ENCODE measurements around the gene SKOR2.

DNA sequence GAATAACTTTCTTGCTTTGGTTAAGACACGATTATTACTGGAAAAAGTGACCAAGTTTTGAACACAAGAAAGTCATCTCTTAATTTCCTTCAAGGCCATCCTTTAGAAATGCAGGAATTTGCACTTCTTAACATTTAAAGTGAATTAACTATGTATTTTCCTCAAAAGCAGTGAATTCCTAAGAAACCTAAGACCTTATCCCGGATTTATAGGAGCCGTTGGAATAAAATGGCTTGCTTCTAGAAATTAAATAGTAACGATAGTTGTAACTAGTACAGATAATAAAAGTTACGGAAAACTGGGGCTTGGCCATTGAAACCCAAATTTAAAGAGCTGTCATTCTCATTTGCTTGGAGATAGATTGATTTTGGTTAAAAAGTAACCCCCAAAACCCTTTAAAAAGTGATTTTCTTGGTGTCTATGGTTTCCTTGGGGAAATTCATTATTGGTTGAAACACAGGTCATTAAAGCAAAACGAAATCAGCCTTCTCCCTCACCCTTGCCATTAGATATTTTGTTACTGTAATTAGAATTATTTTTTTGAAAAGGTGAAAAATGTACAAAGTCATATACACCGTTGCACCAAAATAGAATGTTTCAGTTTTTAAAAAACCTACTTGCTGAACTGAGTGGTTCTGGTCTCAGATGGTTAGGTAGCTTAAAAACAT is 2.0 kb downstream of the SKOR2 start:
- no peak for TF ChIP-seq ZBTB7A (IDR thresholded peaks at IDR 0.05; ENCODE audit: low read depth)
- TF ChIP-seq FOXM1 (IDR thresholded peaks at IDR 0.05; ENCODE audit: borderline replicate concordance, low read depth): no peak
- TF ChIP-seq YY1 (IDR thresholded peaks at IDR 0.05; ENCODE audit: low read depth): no peak
- TF ChIP-seq CEBPB (IDR thresholded peaks at IDR 0.05): no peak
- TF ChIP-seq TAF1 (IDR thresholded peaks at IDR 0.05; ENCODE audit: low read depth): no peak
- TF ChIP-seq, protein P1, sequence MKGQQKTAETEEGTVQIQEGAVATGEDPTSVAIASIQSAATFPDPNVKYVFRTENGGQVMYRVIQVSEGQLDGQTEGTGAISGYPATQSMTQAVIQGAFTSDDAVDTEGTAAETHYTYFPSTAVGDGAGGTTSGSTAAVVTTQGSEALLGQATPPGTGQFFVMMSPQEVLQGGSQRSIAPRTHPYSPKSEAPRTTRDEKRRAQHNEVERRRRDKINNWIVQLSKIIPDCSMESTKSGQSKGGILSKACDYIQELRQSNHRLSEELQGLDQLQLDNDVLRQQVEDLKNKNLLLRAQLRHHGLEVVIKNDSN (IDR thresholded peaks at IDR 0.05): no peak

All from Ishikawa (cell line).